Endothelial cell (in vitro differentiated cells): ENCODE results near the gene SF1. TPM values are rescaled to one million over a fixed set of nuclear protein-coding genes. Genes with fewer than 3 reads are reported as not detected.

ENCODE experiments used
- DNase-seq: peaks from one replicate; pipeline ENCODE4 v3.0.0; 2021; ENCODE audit warnings: low spot score
- H3K27ac Mint-ChIP-seq: one replicate; pipeline ENCODE4 v1.8.0; 2021; ENCODE audit warnings: mixed read lengths, inconsistent platforms; ENCODE audit not compliant: unreplicated experiment
- H3K27me3 Mint-ChIP-seq: one replicate; pipeline ENCODE4 v1.8.0; 2021; ENCODE audit warnings: mild to moderate bottlenecking, moderate library complexity, mixed read lengths, inconsistent platforms; ENCODE audit not compliant: unreplicated experiment
- H3K36me3 Mint-ChIP-seq: one replicate; pipeline ENCODE4 v1.8.0; 2021; ENCODE audit warnings: mild to moderate bottlenecking, low read depth, mixed read lengths, inconsistent platforms; ENCODE audit not compliant: unreplicated experiment
- H3K4me1 Mint-ChIP-seq: one replicate; pipeline ENCODE4 v1.8.0; 2021; ENCODE audit warnings: mild to moderate bottlenecking, mixed read lengths, inconsistent platforms; ENCODE audit not compliant: unreplicated experiment
- H3K4me3 Mint-ChIP-seq: one replicate; pipeline ENCODE4 v1.8.0; 2021; ENCODE audit warnings: mild to moderate bottlenecking, mixed read lengths, inconsistent platforms; ENCODE audit not compliant: unreplicated experiment
- H3K9me3 Mint-ChIP-seq: one replicate; pipeline ENCODE4 v1.8.0; 2021; ENCODE audit warnings: mixed read lengths, inconsistent platforms; ENCODE audit not compliant: unreplicated experiment
- total RNA-seq: library from RNA; stranded (reverse); fragmentation: NEBNext Ultra II Directional; extraction: Animal tissue kit (Norgen Biotek cat#: 25700); gene quantifications from one replicate; pipeline ENCODE4 v1.2.1, GENCODE V29; 2021; ENCODE audit not compliant: unreplicated experiment
- TF ChIP-seq, protein P1 (sequence below): fragments of 200-600 bp; sonication (generic); IDR thresholded peaks from one replicate; pipeline ENCODE4 v1.5.0; 2021; ENCODE audit warnings: antibody characterized with exemption; ENCODE audit not compliant: unreplicated experiment

Gene SF1
- total RNA-seq, 1 donor from 2014 or later, result 322 TPM

DNA sequence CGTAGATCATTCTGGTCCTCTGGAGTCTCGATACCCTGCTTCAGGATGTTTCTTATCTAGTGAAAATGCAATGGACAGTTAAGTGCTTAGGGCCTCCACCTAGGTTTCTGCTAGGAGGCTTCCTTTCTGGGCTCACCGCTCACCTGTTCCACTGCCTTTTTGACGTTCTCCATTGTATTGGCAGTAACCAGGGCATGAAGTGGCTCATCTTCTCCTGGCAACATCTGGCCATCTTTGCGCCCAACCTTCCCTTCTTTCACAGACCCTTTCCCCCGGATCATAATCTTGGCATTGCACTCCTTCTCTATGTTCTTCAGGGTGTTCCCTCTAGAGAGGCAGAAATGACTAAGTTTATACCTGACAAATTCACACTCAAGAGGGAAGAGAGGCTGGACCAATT, 9.1 kb downstream of the SF1 start:
- DNase-seq, result no peak
- H3K27ac Mint-ChIP-seq, result peak overlapping the region; percentile 45
- H3K27me3 Mint-ChIP-seq, result peaks cover 9% of the 10 kb centered on the region
- peaks cover 86% of the 10 kb centered on the region for H3K36me3 Mint-ChIP-seq
- peak overlapping the region; percentile 68 for H3K4me3 Mint-ChIP-seq
- no peaks in the 10 kb centered on the region for H3K9me3 Mint-ChIP-seq
- TF ChIP-seq, protein P1, sequence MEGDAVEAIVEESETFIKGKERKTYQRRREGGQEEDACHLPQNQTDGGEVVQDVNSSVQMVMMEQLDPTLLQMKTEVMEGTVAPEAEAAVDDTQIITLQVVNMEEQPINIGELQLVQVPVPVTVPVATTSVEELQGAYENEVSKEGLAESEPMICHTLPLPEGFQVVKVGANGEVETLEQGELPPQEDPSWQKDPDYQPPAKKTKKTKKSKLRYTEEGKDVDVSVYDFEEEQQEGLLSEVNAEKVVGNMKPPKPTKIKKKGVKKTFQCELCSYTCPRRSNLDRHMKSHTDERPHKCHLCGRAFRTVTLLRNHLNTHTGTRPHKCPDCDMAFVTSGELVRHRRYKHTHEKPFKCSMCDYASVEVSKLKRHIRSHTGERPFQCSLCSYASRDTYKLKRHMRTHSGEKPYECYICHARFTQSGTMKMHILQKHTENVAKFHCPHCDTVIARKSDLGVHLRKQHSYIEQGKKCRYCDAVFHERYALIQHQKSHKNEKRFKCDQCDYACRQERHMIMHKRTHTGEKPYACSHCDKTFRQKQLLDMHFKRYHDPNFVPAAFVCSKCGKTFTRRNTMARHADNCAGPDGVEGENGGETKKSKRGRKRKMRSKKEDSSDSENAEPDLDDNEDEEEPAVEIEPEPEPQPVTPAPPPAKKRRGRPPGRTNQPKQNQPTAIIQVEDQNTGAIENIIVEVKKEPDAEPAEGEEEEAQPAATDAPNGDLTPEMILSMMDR, result no peak
- H3K4me1 Mint-ChIP-seq, result peaks cover 43% of the 10 kb centered on the region

DNA sequence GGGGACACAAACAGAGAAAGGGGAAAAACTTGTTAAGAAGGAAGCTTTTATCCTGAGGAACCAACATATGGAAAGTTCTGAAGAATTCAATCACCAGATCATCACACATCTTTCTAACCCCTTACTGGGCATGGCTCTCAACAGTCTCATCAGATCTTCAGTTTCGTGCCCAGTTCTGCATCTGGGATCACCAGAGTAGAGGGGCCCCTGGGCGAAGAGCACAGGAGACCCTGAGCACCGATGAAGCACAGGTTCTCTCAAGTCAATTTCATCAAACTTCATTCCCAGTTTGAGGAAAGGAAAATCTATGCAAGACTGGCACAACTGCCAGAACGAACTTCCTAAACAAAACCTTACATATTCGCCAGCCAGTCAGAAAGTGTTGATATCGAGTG, 10.0 kb downstream of the SF1 start:
- peak overlapping the region; percentile 30 for H3K27ac Mint-ChIP-seq
- peaks cover 85% of the 10 kb centered on the region for H3K36me3 Mint-ChIP-seq
- TF ChIP-seq, protein P1, result no peak
- H3K4me1 Mint-ChIP-seq, result peaks cover 46% of the 10 kb centered on the region
- H3K9me3 Mint-ChIP-seq, result no peaks in the 10 kb centered on the region
- peak overlapping the region; percentile 77 for H3K4me3 Mint-ChIP-seq
- H3K27me3 Mint-ChIP-seq, result peaks cover 9% of the 10 kb centered on the region
- DNase-seq, result no peak

DNA sequence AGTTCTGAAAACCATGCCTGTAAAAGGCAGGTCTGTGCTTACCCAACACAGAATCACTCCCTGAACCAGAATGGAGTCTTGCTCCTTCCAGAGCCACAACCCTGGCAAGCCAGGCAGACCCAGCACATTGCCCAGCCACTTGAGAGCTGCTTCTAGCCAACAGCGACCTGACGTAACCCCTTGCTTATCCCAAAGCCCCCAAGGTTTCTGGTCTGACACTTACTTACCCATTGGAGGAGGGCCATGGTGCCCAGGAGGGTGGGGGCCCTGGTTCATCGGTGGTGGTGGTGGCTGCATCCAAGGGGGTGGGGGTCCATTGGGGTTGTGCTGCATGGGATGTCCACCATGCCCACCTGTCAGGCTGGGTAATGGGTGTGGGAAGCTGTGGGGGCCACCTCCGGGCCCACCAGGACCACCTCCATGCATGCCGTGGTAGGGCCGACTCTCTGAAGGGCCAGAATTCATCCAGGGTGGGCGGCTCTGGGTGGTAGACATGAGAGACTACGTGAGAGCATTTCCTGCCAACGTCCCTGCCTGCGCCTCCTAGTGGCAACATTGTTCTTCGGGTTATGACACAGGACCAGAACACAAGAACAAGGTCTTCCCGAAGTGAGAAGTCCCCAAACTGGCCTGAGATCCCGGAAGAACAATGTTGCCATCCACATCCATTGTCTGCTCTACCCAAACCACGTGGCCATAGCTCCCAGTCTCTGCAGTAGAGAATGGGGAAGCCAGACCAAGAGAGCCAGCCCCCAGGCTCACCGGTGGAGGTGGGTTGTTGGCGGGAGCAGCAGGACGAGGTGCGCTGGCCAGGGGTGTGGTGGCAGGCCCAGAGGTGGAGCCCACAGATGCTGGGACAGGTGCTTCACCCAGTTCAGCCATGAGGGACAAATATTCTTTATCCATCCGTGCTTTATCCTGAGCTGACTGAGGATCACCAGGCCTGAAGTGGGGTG, 10.7 kb downstream of the SF1 start:
- H3K9me3 Mint-ChIP-seq, result no peaks in the 10 kb centered on the region
- peaks cover 84% of the 10 kb centered on the region for H3K36me3 Mint-ChIP-seq
- peaks cover 9% of the 10 kb centered on the region for H3K27me3 Mint-ChIP-seq
- peak overlapping the region; percentile 77 for H3K4me3 Mint-ChIP-seq
- H3K4me1 Mint-ChIP-seq, result peaks cover 46% of the 10 kb centered on the region
- DNase-seq, result peak; percentile 85
- TF ChIP-seq, protein P1, result peak; percentile 87
- H3K27ac Mint-ChIP-seq, result peak overlapping the region; percentile 48

DNA sequence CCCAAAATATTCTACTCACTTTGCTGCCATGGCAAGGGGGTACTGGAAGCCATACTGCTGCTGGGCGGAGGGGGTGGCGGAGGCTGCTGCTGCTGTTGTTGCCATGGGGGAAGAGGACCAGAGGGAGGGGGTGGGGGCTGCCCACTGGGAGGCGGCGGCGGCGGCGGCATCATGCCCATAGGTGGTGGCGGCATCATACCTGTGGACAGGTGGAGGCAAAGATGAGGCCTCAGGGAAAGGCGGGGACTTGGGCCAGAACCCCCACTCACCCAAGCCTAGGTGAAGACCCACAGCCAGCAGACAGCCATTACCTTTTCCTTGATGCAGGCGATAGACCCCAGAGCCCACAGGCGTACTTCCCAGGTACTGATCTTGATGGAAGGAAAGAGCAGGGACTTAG, 11.5 kb downstream of the SF1 start:
- H3K4me1 Mint-ChIP-seq, result peaks cover 46% of the 10 kb centered on the region
- H3K36me3 Mint-ChIP-seq, result peaks cover 83% of the 10 kb centered on the region
- peaks cover 13% of the 10 kb centered on the region for H3K27me3 Mint-ChIP-seq
- H3K9me3 Mint-ChIP-seq, result no peaks in the 10 kb centered on the region
- no peak overlapping the region for H3K4me3 Mint-ChIP-seq
- peak overlapping the region; percentile 48 for H3K27ac Mint-ChIP-seq
- no peak for DNase-seq
- TF ChIP-seq, protein P1, result no peak
